WTC11 (cell line): ENCODE results near the gene PAPSS1. TPM values are rescaled to one million over a fixed set of nuclear protein-coding genes. Genes with fewer than 3 reads are reported as not detected.

Experiments
- ATAC-seq: fragments of 200-7000 bp; cut with Tn5 transposase; 2 replicates; pipeline ENCODE4 v1.10.0; 2021; ENCODE audit warnings: mild to moderate bottlenecking, moderate library complexity
- CTCF ChIA-PET: fragments of 300-600 bp; sonication (Branson Sonifier 250); formaldehyde crosslinking; loops from one replicate; lab custom pipeline; 2021; ENCODE audit warnings: antibody characterized with exemption; lab: Charles Lee
- POLR2A ChIA-PET: fragments of 350-600 bp; sonication (Branson Sonifier 250); formaldehyde crosslinking; loops from one replicate; lab custom pipeline; 2021; ENCODE audit warnings: antibody characterized with exemption; lab: Charles Lee
- DNase-seq: peaks from one replicate; pipeline ENCODE4 v3.0.0; 2021; ENCODE audit warnings: low spot score
- H3K27ac Mint-ChIP-seq: 2 replicates; pipeline ENCODE4 v1.8.0; 2021; ENCODE audit warnings: mixed read lengths
- H3K27me3 Mint-ChIP-seq: 2 replicates; pipeline ENCODE4 v1.8.0; 2021; ENCODE audit warnings: low read depth, mild to moderate bottlenecking, moderate library complexity, mixed read lengths
- H3K36me3 Mint-ChIP-seq: 2 replicates; pipeline ENCODE4 v1.8.0; 2021; ENCODE audit warnings: mixed read lengths
- H3K4me1 Mint-ChIP-seq: 2 replicates; pipeline ENCODE4 v1.8.0; 2022; ENCODE audit warnings: mixed read lengths
- H3K4me3 Mint-ChIP-seq: 2 replicates; pipeline ENCODE4 v1.8.0; 2021; ENCODE audit warnings: mild to moderate bottlenecking, moderate library complexity, mixed read lengths
- H3K9me3 Mint-ChIP-seq: 2 replicates; pipeline ENCODE4 v1.8.0; 2021; ENCODE audit warnings: mixed read lengths
- GRHL2 ChIP-seq: fragments of 250-450 bp; sonication (Bioruptor Pico); IDR thresholded peaks from 2 replicates; pipeline ENCODE4 v1.8.0; 2022; ENCODE audit warnings: mild to moderate bottlenecking, moderate library complexity; ENCODE audit not compliant: insufficient replicate concordance, severe bottlenecking
- GTF2I ChIP-seq: fragments of 250-450 bp; sonication (Bioruptor Pico); conservative IDR thresholded peaks from 2 replicates; pipeline ENCODE4 v1.4.0; 2021; ENCODE audit warnings: mild to moderate bottlenecking
- HMGA2 ChIP-seq: fragments of 250-450 bp; sonication (Bioruptor Pico); IDR thresholded peaks from 2 replicates; pipeline ENCODE4 v1.4.0; 2021; ENCODE audit warnings: mild to moderate bottlenecking, moderate library complexity
- JUN ChIP-seq: sonication (generic); formaldehyde crosslinking; IDR thresholded peaks from 2 replicates; pipeline ENCODE4 v1.8.0; 2023; ENCODE audit warnings: mild to moderate bottlenecking, missing genetic modification reagents
- RELA ChIP-seq: sonication (generic); formaldehyde crosslinking; IDR thresholded peaks from 2 replicates; pipeline ENCODE4 v1.8.1; 2022; ENCODE audit warnings: missing genetic modification reagents, mild to moderate bottlenecking, borderline replicate concordance
- SMAD3 ChIP-seq: sonication (generic); formaldehyde crosslinking; IDR thresholded peaks from 2 replicates; pipeline ENCODE4 v1.8.0; 2022; ENCODE audit warnings: missing genetic modification reagents, mild to moderate bottlenecking, borderline replicate concordance
- TP53 ChIP-seq: sonication (generic); formaldehyde crosslinking; IDR thresholded peaks from 2 replicates; pipeline ENCODE4 v1.8.1; 2023; ENCODE audit warnings: mild to moderate bottlenecking, missing genetic modification reagents
- ZNF219 ChIP-seq: sonication (generic); formaldehyde crosslinking; IDR thresholded peaks from 2 replicates; pipeline ENCODE4 v1.8.0; 2023; ENCODE audit warnings: missing genetic modification reagents, mild to moderate bottlenecking, borderline replicate concordance
- ZNF317 ChIP-seq: sonication (generic); formaldehyde crosslinking; IDR thresholded peaks from 2 replicates; pipeline ENCODE4 v1.8.1; 2023; ENCODE audit warnings: low read depth, mild to moderate bottlenecking, moderate library complexity, missing genetic modification reagents, borderline replicate concordance
- ZNF671 ChIP-seq: fragments of 250-450 bp; sonication (Bioruptor Pico); IDR thresholded peaks from 2 replicates; pipeline ENCODE4 v1.8.0; 2021; ENCODE audit warnings: mild to moderate bottlenecking
- total RNA-seq: library from RNA; stranded (reverse); gene quantifications from 3 replicates; pipeline ENCODE4 v1.2.3, GENCODE V29; 2021
- TF ChIP-seq, protein P1 (sequence below): sonication (generic); formaldehyde crosslinking; IDR thresholded peaks from 2 replicates; pipeline ENCODE4 v1.8.0; 2023; ENCODE audit warnings: missing genetic modification reagents, mild to moderate bottlenecking, borderline replicate concordance
- TF ChIP-seq, protein P2 (sequence below): sonication (generic); formaldehyde crosslinking; conservative IDR thresholded peaks from 2 replicates; pipeline ENCODE4 v1.8.1; 2023; ENCODE audit warnings: mild to moderate bottlenecking, low read depth, missing genetic modification reagents, moderate library complexity
- TF ChIP-seq, protein P3 (sequence below): sonication (generic); formaldehyde crosslinking; IDR thresholded peaks from 2 replicates; pipeline ENCODE4 v1.8.0; 2022; ENCODE audit warnings: mild to moderate bottlenecking, missing genetic modification reagents
- TF ChIP-seq, protein P4 (sequence below): sonication (generic); formaldehyde crosslinking; IDR thresholded peaks from 2 replicates; pipeline ENCODE4 v1.8.0; 2023; ENCODE audit warnings: missing genetic modification reagents
- TF ChIP-seq, protein P5 (sequence below): fragments of 250-450 bp; sonication (Bioruptor Pico); IDR thresholded peaks from 2 replicates; pipeline ENCODE4 v1.9.0; 2021; ENCODE audit warnings: mild to moderate bottlenecking, borderline replicate concordance
- TF ChIP-seq, protein P6 (sequence below): sonication (generic); formaldehyde crosslinking; IDR thresholded peaks from 2 replicates; pipeline ENCODE4 v1.8.0; 2022; ENCODE audit warnings: mild to moderate bottlenecking, missing genetic modification reagents

Gene PAPSS1
- total RNA-seq, 1 experiment from 2014 or later: 62.9 TPM

DNA sequence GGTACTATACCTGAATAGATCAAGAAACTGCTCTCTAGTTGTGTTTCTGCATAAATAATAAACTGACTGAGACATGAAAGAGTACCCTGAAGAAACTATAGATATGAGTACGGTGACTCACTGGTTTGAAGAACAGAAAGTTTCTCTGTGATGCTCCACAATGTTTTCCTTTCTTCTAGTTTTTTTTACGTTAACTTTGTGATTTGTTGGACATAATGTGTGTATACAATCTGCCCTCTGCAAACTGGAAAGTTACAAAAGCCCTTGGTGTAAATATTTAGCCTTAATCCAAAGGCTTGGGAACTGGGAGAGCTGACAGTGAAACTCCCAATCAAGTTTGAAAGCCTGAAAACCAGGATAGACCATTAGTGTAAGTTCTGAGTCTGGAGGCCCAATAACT is 31.6 kb upstream of the PAPSS1 start (continued):
- TF ChIP-seq, protein P1, sequence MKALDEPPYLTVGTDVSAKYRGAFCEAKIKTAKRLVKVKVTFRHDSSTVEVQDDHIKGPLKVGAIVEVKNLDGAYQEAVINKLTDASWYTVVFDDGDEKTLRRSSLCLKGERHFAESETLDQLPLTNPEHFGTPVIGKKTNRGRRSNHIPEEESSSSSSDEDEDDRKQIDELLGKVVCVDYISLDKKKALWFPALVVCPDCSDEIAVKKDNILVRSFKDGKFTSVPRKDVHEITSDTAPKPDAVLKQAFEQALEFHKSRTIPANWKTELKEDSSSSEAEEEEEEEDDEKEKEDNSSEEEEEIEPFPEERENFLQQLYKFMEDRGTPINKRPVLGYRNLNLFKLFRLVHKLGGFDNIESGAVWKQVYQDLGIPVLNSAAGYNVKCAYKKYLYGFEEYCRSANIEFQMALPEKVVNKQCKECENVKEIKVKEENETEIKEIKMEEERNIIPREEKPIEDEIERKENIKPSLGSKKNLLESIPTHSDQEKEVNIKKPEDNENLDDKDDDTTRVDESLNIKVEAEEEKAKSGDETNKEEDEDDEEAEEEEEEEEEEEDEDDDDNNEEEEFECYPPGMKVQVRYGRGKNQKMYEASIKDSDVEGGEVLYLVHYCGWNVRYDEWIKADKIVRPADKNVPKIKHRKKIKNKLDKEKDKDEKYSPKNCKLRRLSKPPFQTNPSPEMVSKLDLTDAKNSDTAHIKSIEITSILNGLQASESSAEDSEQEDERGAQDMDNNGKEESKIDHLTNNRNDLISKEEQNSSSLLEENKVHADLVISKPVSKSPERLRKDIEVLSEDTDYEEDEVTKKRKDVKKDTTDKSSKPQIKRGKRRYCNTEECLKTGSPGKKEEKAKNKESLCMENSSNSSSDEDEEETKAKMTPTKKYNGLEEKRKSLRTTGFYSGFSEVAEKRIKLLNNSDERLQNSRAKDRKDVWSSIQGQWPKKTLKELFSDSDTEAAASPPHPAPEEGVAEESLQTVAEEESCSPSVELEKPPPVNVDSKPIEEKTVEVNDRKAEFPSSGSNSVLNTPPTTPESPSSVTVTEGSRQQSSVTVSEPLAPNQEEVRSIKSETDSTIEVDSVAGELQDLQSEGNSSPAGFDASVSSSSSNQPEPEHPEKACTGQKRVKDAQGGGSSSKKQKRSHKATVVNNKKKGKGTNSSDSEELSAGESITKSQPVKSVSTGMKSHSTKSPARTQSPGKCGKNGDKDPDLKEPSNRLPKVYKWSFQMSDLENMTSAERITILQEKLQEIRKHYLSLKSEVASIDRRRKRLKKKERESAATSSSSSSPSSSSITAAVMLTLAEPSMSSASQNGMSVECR (CRISPR knock-in tag): no peak
- TF ChIP-seq, protein P2, sequence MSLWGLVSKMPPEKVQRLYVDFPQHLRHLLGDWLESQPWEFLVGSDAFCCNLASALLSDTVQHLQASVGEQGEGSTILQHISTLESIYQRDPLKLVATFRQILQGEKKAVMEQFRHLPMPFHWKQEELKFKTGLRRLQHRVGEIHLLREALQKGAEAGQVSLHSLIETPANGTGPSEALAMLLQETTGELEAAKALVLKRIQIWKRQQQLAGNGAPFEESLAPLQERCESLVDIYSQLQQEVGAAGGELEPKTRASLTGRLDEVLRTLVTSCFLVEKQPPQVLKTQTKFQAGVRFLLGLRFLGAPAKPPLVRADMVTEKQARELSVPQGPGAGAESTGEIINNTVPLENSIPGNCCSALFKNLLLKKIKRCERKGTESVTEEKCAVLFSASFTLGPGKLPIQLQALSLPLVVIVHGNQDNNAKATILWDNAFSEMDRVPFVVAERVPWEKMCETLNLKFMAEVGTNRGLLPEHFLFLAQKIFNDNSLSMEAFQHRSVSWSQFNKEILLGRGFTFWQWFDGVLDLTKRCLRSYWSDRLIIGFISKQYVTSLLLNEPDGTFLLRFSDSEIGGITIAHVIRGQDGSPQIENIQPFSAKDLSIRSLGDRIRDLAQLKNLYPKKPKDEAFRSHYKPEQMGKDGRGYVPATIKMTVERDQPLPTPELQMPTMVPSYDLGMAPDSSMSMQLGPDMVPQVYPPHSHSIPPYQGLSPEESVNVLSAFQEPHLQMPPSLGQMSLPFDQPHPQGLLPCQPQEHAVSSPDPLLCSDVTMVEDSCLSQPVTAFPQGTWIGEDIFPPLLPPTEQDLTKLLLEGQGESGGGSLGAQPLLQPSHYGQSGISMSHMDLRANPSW (CRISPR knock-in tag): no peak
- TF ChIP-seq, protein P3, sequence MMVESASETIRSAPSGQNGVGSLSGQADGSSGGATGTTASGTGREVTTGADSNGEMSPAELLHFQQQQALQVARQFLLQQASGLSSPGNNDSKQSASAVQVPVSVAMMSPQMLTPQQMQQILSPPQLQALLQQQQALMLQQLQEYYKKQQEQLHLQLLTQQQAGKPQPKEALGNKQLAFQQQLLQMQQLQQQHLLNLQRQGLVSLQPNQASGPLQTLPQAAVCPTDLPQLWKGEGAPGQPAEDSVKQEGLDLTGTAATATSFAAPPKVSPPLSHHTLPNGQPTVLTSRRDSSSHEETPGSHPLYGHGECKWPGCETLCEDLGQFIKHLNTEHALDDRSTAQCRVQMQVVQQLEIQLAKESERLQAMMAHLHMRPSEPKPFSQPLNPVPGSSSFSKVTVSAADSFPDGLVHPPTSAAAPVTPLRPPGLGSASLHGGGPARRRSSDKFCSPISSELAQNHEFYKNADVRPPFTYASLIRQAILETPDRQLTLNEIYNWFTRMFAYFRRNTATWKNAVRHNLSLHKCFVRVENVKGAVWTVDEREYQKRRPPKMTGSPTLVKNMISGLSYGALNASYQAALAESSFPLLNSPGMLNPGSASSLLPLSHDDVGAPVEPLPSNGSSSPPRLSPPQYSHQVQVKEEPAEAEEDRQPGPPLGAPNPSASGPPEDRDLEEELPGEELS (CRISPR knock-in tag): no peak
- no peak for TF ChIP-seq HMGA2 (CRISPR knock-in tag)

DNA sequence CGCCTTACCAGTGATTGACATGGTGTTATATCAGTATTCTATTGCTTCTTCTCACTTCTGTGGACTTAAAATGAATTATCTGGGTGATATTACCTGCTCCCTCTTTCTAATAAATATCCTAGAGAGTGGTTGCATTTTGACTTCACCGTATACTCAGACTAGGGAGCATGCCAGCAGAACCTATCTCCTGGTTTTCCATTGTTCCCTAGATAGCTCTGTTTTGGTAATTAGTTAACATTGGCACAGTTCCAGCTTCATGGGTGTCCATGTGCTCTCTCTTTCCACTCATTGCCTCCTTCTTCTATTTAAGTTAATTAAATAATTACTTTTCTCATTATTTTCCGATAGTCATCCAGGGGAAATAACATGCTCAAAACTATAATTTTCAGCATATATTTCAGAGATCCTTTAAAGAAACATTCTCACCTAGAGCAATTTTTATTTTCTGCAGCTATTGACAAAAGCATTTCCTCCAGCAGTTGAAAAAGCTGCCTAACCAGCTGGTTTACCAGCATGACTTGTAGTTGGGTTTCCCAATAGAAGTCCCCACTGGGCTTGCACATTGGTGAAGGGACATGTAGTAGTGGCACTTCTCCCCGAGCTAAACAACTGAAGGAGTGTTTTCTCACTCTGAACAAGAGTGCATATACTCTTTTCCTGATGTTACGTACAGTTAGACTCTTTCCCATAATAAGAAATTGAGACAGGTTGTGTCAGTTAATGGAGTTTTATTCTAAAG is 27.9 kb upstream of the PAPSS1 start:
- ChIA-PET POLR2A (no interaction called here), CTCF (interaction anchor here (1.0 to 2.1 kb wide), 2 partner anchors 10 to 11 kb away, joined by 4 to 5 read pairs; no protein-coding TSS in a partner anchor)
- ATAC-seq (no peak), DNase-seq (no peak)
- Mint-ChIP-seq H3K4me3 (no peak overlapping the region), H3K4me1 (peaks cover 28% of the 10 kb centered on the region), H3K27ac (no peak overlapping the region), H3K36me3 (peaks cover 14% of the 10 kb centered on the region), H3K9me3 (peaks cover 39% of the 10 kb centered on the region), H3K27me3 (no peaks in the 10 kb centered on the region)
- TF ChIP-seq, protein P4, sequence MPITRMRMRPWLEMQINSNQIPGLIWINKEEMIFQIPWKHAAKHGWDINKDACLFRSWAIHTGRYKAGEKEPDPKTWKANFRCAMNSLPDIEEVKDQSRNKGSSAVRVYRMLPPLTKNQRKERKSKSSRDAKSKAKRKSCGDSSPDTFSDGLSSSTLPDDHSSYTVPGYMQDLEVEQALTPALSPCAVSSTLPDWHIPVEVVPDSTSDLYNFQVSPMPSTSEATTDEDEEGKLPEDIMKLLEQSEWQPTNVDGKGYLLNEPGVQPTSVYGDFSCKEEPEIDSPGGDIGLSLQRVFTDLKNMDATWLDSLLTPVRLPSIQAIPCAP (CRISPR knock-in tag): no peak
- no peak for TF ChIP-seq GRHL2 (CRISPR knock-in tag)

DNA sequence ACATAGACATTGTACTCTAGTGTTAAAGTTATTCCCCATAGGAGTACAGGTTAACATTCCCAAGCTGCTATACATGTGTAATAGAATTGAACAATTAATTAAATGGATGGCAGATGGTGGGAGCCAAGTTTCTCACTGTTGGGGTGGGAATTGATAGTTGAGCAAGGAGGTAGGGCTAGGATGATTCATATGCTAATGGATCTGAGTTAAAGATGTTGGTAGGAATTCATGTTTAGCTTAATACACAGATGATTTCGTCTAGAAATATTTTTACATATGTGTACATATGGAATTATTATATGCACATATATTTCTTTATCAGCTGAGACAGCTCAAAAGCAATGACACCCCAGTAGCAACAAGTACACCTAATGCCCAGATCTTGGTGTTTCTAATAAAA is 26.1 kb upstream of the PAPSS1 start:
- Mint-ChIP-seq H3K36me3 (peaks cover 14% of the 10 kb centered on the region), H3K4me1 (peaks cover 30% of the 10 kb centered on the region), H3K4me3 (no peak overlapping the region), H3K9me3 (peaks cover 38% of the 10 kb centered on the region), H3K27me3 (no peaks in the 10 kb centered on the region), H3K27ac (no peak overlapping the region)
- no peak for ATAC-seq
- no peak for DNase-seq
- POLR2A ChIA-PET: interaction anchor here (1.4 kb wide), 1 partner anchor 186 kb away, joined by 3 read pairs; no protein-coding TSS in a partner anchor
- CTCF ChIA-PET: interaction anchor here (1.3 kb wide), 1 partner anchor 9 kb away, joined by 3 read pairs; no protein-coding TSS in a partner anchor
- TF ChIP-seq TP53 (CRISPR knock-in tag) (no peak), SMAD3 (CRISPR knock-in tag) (no peak), ZNF317 (CRISPR knock-in tag) (no peak), GTF2I (CRISPR knock-in tag) (no peak), ZNF671 (CRISPR knock-in tag) (no peak), JUN (CRISPR knock-in tag) (no peak), RELA (CRISPR knock-in tag) (no peak), ZNF219 (CRISPR knock-in tag) (no peak)
- TF ChIP-seq, protein P5, sequence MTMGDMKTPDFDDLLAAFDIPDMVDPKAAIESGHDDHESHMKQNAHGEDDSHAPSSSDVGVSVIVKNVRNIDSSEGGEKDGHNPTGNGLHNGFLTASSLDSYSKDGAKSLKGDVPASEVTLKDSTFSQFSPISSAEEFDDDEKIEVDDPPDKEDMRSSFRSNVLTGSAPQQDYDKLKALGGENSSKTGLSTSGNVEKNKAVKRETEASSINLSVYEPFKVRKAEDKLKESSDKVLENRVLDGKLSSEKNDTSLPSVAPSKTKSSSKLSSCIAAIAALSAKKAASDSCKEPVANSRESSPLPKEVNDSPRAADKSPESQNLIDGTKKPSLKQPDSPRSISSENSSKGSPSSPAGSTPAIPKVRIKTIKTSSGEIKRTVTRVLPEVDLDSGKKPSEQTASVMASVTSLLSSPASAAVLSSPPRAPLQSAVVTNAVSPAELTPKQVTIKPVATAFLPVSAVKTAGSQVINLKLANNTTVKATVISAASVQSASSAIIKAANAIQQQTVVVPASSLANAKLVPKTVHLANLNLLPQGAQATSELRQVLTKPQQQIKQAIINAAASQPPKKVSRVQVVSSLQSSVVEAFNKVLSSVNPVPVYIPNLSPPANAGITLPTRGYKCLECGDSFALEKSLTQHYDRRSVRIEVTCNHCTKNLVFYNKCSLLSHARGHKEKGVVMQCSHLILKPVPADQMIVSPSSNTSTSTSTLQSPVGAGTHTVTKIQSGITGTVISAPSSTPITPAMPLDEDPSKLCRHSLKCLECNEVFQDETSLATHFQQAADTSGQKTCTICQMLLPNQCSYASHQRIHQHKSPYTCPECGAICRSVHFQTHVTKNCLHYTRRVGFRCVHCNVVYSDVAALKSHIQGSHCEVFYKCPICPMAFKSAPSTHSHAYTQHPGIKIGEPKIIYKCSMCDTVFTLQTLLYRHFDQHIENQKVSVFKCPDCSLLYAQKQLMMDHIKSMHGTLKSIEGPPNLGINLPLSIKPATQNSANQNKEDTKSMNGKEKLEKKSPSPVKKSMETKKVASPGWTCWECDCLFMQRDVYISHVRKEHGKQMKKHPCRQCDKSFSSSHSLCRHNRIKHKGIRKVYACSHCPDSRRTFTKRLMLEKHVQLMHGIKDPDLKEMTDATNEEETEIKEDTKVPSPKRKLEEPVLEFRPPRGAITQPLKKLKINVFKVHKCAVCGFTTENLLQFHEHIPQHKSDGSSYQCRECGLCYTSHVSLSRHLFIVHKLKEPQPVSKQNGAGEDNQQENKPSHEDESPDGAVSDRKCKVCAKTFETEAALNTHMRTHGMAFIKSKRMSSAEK (CRISPR knock-in tag): no peak
- TF ChIP-seq, protein P6, sequence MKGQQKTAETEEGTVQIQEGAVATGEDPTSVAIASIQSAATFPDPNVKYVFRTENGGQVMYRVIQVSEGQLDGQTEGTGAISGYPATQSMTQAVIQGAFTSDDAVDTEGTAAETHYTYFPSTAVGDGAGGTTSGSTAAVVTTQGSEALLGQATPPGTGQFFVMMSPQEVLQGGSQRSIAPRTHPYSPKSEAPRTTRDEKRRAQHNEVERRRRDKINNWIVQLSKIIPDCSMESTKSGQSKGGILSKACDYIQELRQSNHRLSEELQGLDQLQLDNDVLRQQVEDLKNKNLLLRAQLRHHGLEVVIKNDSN (CRISPR knock-in tag): no peak
